Activated T-cell treated with anti-CD3 and anti-CD28 coated beads for 1 hour (primary cell): ENCODE results near the gene PRKG1.

ENCODE experiments used
- DNase-seq: peaks from one replicate; pipeline ENCODE4 v3.0.0-alpha.2; 2020; ENCODE audit warnings: low read depth

Gene PRKG1

GRCh38 chr10:51935341-51935740 is 861.1 kb downstream of the PRKG1 start:
- DNase-seq = no peak

GRCh38 chr10:51937308-51938140 is 863.2 kb downstream of the PRKG1 start:
- DNase-seq = no peak

- DNase-seq = no peak
Measured at GRCh38 chr10:51950371-51950995, 876.2 kb downstream of the PRKG1 start.

GRCh38 chr10:51950996-51951555 is 876.8 kb downstream of the PRKG1 start:
- DNase-seq = no peak

GRCh38 chr10:51951601-51952000 is 877.3 kb downstream of the PRKG1 start:
- no peak for DNase-seq

GRCh38 chr10:51952056-51952455 is 877.8 kb downstream of the PRKG1 start:
- DNase-seq = no peak

- no peak for DNase-seq
Measured at GRCh38 chr10:51955696-51956095, 881.4 kb downstream of the PRKG1 start.

- no peak for DNase-seq
Measured at GRCh38 chr10:51956822-51957221, 882.5 kb downstream of the PRKG1 start.

GRCh38 chr10:51960494-51960895 is 886.2 kb downstream of the PRKG1 start:
- no peak for DNase-seq

GRCh38 chr10:51961401-51961800 is 887.1 kb downstream of the PRKG1 start:
- no peak for DNase-seq

- DNase-seq = no peak
Measured at GRCh38 chr10:51964630-51965029, 890.3 kb downstream of the PRKG1 start.

GRCh38 chr10:51965451-51965850 is 891.2 kb downstream of the PRKG1 start:
- no peak for DNase-seq

- no peak for DNase-seq
Measured at GRCh38 chr10:51972733-51973346, 898.6 kb downstream of the PRKG1 start.

GRCh38 chr10:51980752-51981151 is 906.5 kb downstream of the PRKG1 start:
- DNase-seq = no peak

GRCh38 chr10:51981731-51982130 is 907.4 kb downstream of the PRKG1 start:
- DNase-seq = no peak

GRCh38 chr10:51983481-51983880 is 909.2 kb downstream of the PRKG1 start:
- no peak for DNase-seq

- no peak for DNase-seq
Measured at GRCh38 chr10:51985336-51985735, 911.0 kb downstream of the PRKG1 start.

- no peak for DNase-seq
Measured at GRCh38 chr10:51986516-51986915, 912.2 kb downstream of the PRKG1 start.

- DNase-seq = no peak
Measured at GRCh38 chr10:51993475-51993874, 919.2 kb downstream of the PRKG1 start.

- no peak for DNase-seq
Measured at GRCh38 chr10:51999096-51999495, 924.8 kb downstream of the PRKG1 start.

- no peak for DNase-seq
Measured at GRCh38 chr10:52004342-52004949, 930.2 kb downstream of the PRKG1 start.

- DNase-seq = no peak
Measured at GRCh38 chr10:52007091-52007490, 932.8 kb downstream of the PRKG1 start.
